Left lobe of liver (tissue), 2 donors: Measurements from ENCODE around the gene ZBED1. TPM values are rescaled to one million over a fixed set of nuclear protein-coding genes. Genes with fewer than 3 reads are reported as not detected.
A peak's percentile ranks its signal among the peaks of the same experiment; 100 is the strongest.
"Not testable (repeated sequence)": the region's sequence is repeated elsewhere in the genome, so short reads cannot be mapped to it uniquely, and the experiment has no call there.

ENCODE experiments used
- ATAC-seq: fragments of 200-7000 bp; cut with Tn5 transposase; one replicate; pipeline ENCODE4 v1.9.1; 2020; ENCODE audit warnings: mild to moderate bottlenecking, moderate library complexity
- DNase-seq: peaks from one replicate; pipeline ENCODE4 v3.0.0-alpha.2; 2020; ENCODE audit warnings: low spot score
- total RNA-seq: library from RNA; stranded (reverse); gene quantifications from one replicate; pipeline ENCODE4 v1.2.1, GENCODE V29; 2021
- donor health status: DM: no; HTN: no; CAD: no; lungs with moderate emphysema.
- donor health status: DM: no; HTN: yes; CAD: no.

ZBED1 gene
- total RNA-seq, 1 donor from 2014 or later = 49.4 TPM

GRCh38 chrX:2498781-2499302 lies 1.9 kb downstream of the ZBED1 start:
- ATAC-seq (peak; percentile 53), DNase-seq (peak; percentile 62)

GRCh38 chrX:2497961-2498780 lies 2.6 kb downstream of the ZBED1 start:
- ATAC-seq = peak; percentile 72
- peak; percentile 81 for DNase-seq

GRCh38 chrX:2495595-2495994 lies 5.2 kb downstream of the ZBED1 start:
- DNase-seq (no peak), ATAC-seq (no peak)

GRCh38 chrX:2492531-2493218 lies 8.1 kb downstream of the ZBED1 start:
- DNase-seq (no peak), ATAC-seq (no peak)

- no peak for ATAC-seq
These were observed 10.1 kb downstream of the ZBED1 start for GRCh38 chrX:2490634-2491033.

GRCh38 chrX:2489446-2490445 lies 11.0 kb downstream of the ZBED1 start:
- ATAC-seq = peak; percentile 14
- no peak for DNase-seq

More at GRCh38 chrX:2490634-2491033, 10.1 kb downstream of the ZBED1 start:
- no peak for DNase-seq

- DNase-seq = no peak
- ATAC-seq = no peak
These were observed 12.0 kb downstream of the ZBED1 start for GRCh38 chrX:2488621-2489285.

- no peak for DNase-seq
- no peak for ATAC-seq
These were observed 13.4 kb downstream of the ZBED1 start for GRCh38 chrX:2487366-2487765.

- ATAC-seq (no peak), DNase-seq (no peak)
These were observed 14.2 kb downstream of the ZBED1 start for GRCh38 chrX:2486476-2487133.

GRCh38 chrX:2485789-2486345 lies 14.9 kb downstream of the ZBED1 start:
- DNase-seq (no peak), ATAC-seq (no peak)

GRCh38 chrX:2484721-2485648 lies 15.8 kb downstream of the ZBED1 start:
- no peak for DNase-seq

GRCh38 chrX:2484256-2484655 lies 16.5 kb downstream of the ZBED1 start:
- no peak for DNase-seq

More at GRCh38 chrX:2484721-2485648, 15.8 kb downstream of the ZBED1 start:
- ATAC-seq = no peak

GRCh38 chrX:2483398-2484060 lies 17.2 kb downstream of the ZBED1 start:
- ATAC-seq = no peak
- DNase-seq = no peak

More at GRCh38 chrX:2484256-2484655, 16.5 kb downstream of the ZBED1 start:
- ATAC-seq = no peak

GRCh38 chrX:2481597-2481996 lies 19.2 kb downstream of the ZBED1 start:
- ATAC-seq = not testable (repeated sequence)

GRCh38 chrX:2479982-2480381 lies 20.8 kb downstream of the ZBED1 start:
- not testable (repeated sequence) for DNase-seq, ATAC-seq

More at GRCh38 chrX:2481597-2481996, 19.2 kb downstream of the ZBED1 start:
- not testable (repeated sequence) for DNase-seq

GRCh38 chrX:2479420-2479780 lies 21.4 kb downstream of the ZBED1 start:
- ATAC-seq (no peak), DNase-seq (no peak)
